Subcutaneous abdominal adipose tissue (tissue), 5 donors: ENCODE results near the gene ACSL6.

ENCODE experiments used
- H3K27ac ChIP-seq: one replicate; pipeline ENCODE4 v1.7.0; 2013; ENCODE audit warnings: low read depth, mild to moderate bottlenecking, inconsistent platforms, low read length, moderate library complexity
- H3K27me3 ChIP-seq, 5 donors: one replicate each; pipeline ENCODE4 v1.7.0; 2013; ENCODE audit warnings: low read length in 5 of 5, inconsistent platforms in 1 of 5; ENCODE audit not compliant: control insufficient read depth in 5 of 5, insufficient read depth in 4 of 5
- H3K36me3 ChIP-seq, 5 donors: one replicate each; pipeline ENCODE4 v1.7.0; 2013; ENCODE audit warnings: low read length in 5 of 5; ENCODE audit not compliant: control insufficient read depth in 5 of 5, insufficient read depth in 5 of 5
- H3K4me1 ChIP-seq, 5 donors: one replicate each; pipeline ENCODE4 v1.7.0; 2013; ENCODE audit warnings: low read length in 5 of 5, mild to moderate bottlenecking in 3 of 5, moderate library complexity in 1 of 5; ENCODE audit not compliant: control insufficient read depth in 5 of 5, insufficient read depth in 5 of 5
- H3K4me3 ChIP-seq, 5 donors: one replicate each; pipeline ENCODE4 v1.7.0; 2013; ENCODE audit warnings: low read length in 5 of 5, low read depth in 1 of 5
- H3K9ac ChIP-seq, 5 donors: one replicate each; pipeline ENCODE4 v1.7.0; 2013; ENCODE audit warnings: low read length in 5 of 5, mild to moderate bottlenecking in 4 of 5, moderate library complexity in 3 of 5
- H3K9me3 ChIP-seq, 5 donors: one replicate each; pipeline ENCODE4 v1.7.0; 2013; ENCODE audit warnings: low read length in 5 of 5; ENCODE audit not compliant: control insufficient read depth in 5 of 5
- donor health status: healthy.
- donor health status: healthy.
- donor health status: healthy.
- donor health status: healthy.
- donor health status: healthy.

ACSL6 gene

GRCh38 chr5:131944702-131945550 is 66.5 kb downstream of the ACSL6 start:
- no peaks in the 10 kb centered on the region for H3K27me3 ChIP-seq
- H3K36me3 ChIP-seq, result no peaks in the 10 kb centered on the region
- H3K9ac ChIP-seq, result no peak overlapping the region
- H3K4me3 ChIP-seq, result no peak overlapping the region
- no peak overlapping the region for H3K27ac ChIP-seq
- no peaks in the 10 kb centered on the region for H3K9me3 ChIP-seq
- no peaks in the 10 kb centered on the region for H3K4me1 ChIP-seq

- Histone ChIP-seq H3K4me1 (no peaks in the 10 kb centered on the region), H3K4me3 (no peak overlapping the region), H3K36me3 (no peaks in the 10 kb centered on the region), H3K27me3 (no peaks in the 10 kb centered on the region), H3K9ac (no peak overlapping the region), H3K9me3 (no peaks in the 10 kb centered on the region), H3K27ac (no peak overlapping the region)
Measured at GRCh38 chr5:131943916-131944315, 67.5 kb downstream of the ACSL6 start.

- Histone ChIP-seq H3K4me1 (no peaks in the 10 kb centered on the region), H3K27ac (no peak overlapping the region), H3K27me3 (no peaks in the 10 kb centered on the region), H3K9me3 (no peaks in the 10 kb centered on the region), H3K9ac (no peak overlapping the region), H3K4me3 (no peak overlapping the region), H3K36me3 (no peaks in the 10 kb centered on the region)
Measured at GRCh38 chr5:131942016-131942415, 69.4 kb downstream of the ACSL6 start.

- Histone ChIP-seq H3K9ac (no peak overlapping the region), H3K27me3 (no peaks in the 10 kb centered on the region), H3K9me3 (no peaks in the 10 kb centered on the region), H3K4me3 (no peak overlapping the region), H3K4me1 (no peaks in the 10 kb centered on the region), H3K36me3 (no peaks in the 10 kb centered on the region), H3K27ac (no peak overlapping the region)
Measured at GRCh38 chr5:131939690-131940345, 71.6 kb downstream of the ACSL6 start.

GRCh38 chr5:131932235-131932634 is 79.2 kb downstream of the ACSL6 start:
- Histone ChIP-seq H3K27ac (no peak overlapping the region), H3K9ac (no peak overlapping the region), H3K4me3 (no peak overlapping the region), H3K4me1 (no peaks in the 10 kb centered on the region), H3K27me3 (no peaks in the 10 kb centered on the region), H3K9me3 (peaks cover 2 to 32% (median 23%) of the 10 kb centered on the region in 5 donors), H3K36me3 (no peaks in the 10 kb centered on the region)

GRCh38 chr5:131928957-131929356 is 82.5 kb downstream of the ACSL6 start:
- no peak overlapping the region for H3K9ac ChIP-seq
- no peaks in the 10 kb centered on the region for H3K36me3 ChIP-seq
- no peak overlapping the region for H3K27ac ChIP-seq
- no peaks in the 10 kb centered on the region for H3K27me3 ChIP-seq
- H3K4me1 ChIP-seq, result no peaks in the 10 kb centered on the region
- H3K4me3 ChIP-seq, result no peak overlapping the region
- H3K9me3 ChIP-seq, result peaks cover 5 to 40% (median 29%) of the 10 kb centered on the region in 5 donors

GRCh38 chr5:131926168-131926567 is 85.3 kb downstream of the ACSL6 start:
- no peak overlapping the region for H3K27ac ChIP-seq
- no peaks in the 10 kb centered on the region for H3K4me1 ChIP-seq
- H3K36me3 ChIP-seq, result no peaks in the 10 kb centered on the region
- H3K4me3 ChIP-seq, result no peak overlapping the region
- no peak overlapping the region for H3K9ac ChIP-seq
- peaks cover 5 to 34% (median 27%) of the 10 kb centered on the region in 5 donors for H3K9me3 ChIP-seq
- H3K27me3 ChIP-seq, result no peaks in the 10 kb centered on the region

GRCh38 chr5:131916481-131916880 is 95.0 kb downstream of the ACSL6 start:
- no peak overlapping the region for H3K27ac ChIP-seq
- H3K36me3 ChIP-seq, result no peaks in the 10 kb centered on the region

GRCh38 chr5:131914472-131914871 is 97.0 kb downstream of the ACSL6 start:
- H3K9me3 ChIP-seq, result no peaks in the 10 kb centered on the region
- no peaks in the 10 kb centered on the region for H3K4me1 ChIP-seq
- H3K4me3 ChIP-seq, result no peak overlapping the region
- H3K27me3 ChIP-seq, result no peaks in the 10 kb centered on the region
- H3K36me3 ChIP-seq, result no peaks in the 10 kb centered on the region
- no peak overlapping the region for H3K27ac ChIP-seq
- H3K9ac ChIP-seq, result no peak overlapping the region

More at GRCh38 chr5:131916481-131916880, 95.0 kb downstream of the ACSL6 start:
- Histone ChIP-seq H3K4me1 (no peaks in the 10 kb centered on the region), H3K9ac (no peak overlapping the region), H3K27me3 (no peaks in the 10 kb centered on the region), H3K9me3 (no peaks in the 10 kb centered on the region), H3K4me3 (no peak overlapping the region)

- Histone ChIP-seq H3K27me3 (no peaks in the 10 kb centered on the region), H3K4me1 (no peaks in the 10 kb centered on the region), H3K9ac (no peak overlapping the region), H3K36me3 (no peaks in the 10 kb centered on the region), H3K9me3 (no peaks in the 10 kb centered on the region), H3K4me3 (no peak overlapping the region), H3K27ac (no peak overlapping the region)
Measured at GRCh38 chr5:131913603-131914002, 97.9 kb downstream of the ACSL6 start.
